IMR-90 (cell line): ENCODE data around the gene DTD1. TPM values are rescaled to one million over a fixed set of nuclear protein-coding genes. Genes with fewer than 3 reads are reported as not detected.

Experiments used
- ATAC-seq: fragments of 200-7000 bp; cut with Tn5 transposase; 2 replicates; pipeline ENCODE4 v1.9.1; 2020; ENCODE audit warnings: low read depth, mild to moderate bottlenecking, moderate library complexity
- BruUV-seq: library from RNA; stranded (reverse); fragments of 400-500 nt; replicated peaks from 2 replicates; lab custom pipeline; 2021; lab: Mats Ljungman, UMichigan
- CTCF ChIA-PET: fragments of 300-600 bp; formaldehyde crosslinking; extraction: SDS; loops from one replicate; lab custom pipeline; 2021; ENCODE audit warnings: antibody characterized with exemption; lab: Yijun Ruan, JAX
- POLR2A ChIA-PET: fragments of 300-600 bp; sonication (Branson Sonifier 250); formaldehyde crosslinking; loops from one replicate; lab custom pipeline; 2022; ENCODE audit warnings: antibody characterized with exemption; ENCODE audit not compliant: unreplicated experiment; lab: Charles Lee
- DNase-seq: peaks from one replicate; pipeline ENCODE4 v3.0.0; 2013
- H2AFZ ChIP-seq: replicated peaks from 2 replicates; pipeline ENCODE3; 2013; ENCODE audit warnings: low read length, mild to moderate bottlenecking; ENCODE audit not compliant: poor library complexity
- H2AK5ac ChIP-seq: 2 replicates; pipeline ENCODE4 v1.6.1; 2013; ENCODE audit warnings: low read depth, low read length, inconsistent platforms
- H2AK9ac ChIP-seq: replicated peaks from 2 replicates; pipeline ENCODE3; 2013; ENCODE audit warnings: mild to moderate bottlenecking, low read depth, low read length, moderate library complexity; ENCODE audit not compliant: poor library complexity
- H2BK120ac ChIP-seq: 2 replicates; pipeline ENCODE4 v1.6.1; 2013; ENCODE audit warnings: low read depth, low read length, inconsistent platforms
- H2BK15ac ChIP-seq: 3 replicates; pipeline ENCODE4 v1.6.1; 2013; ENCODE audit warnings: low read depth, low read length, inconsistent platforms
- H2BK20ac ChIP-seq: 2 replicates; pipeline ENCODE4 v1.6.1; 2013; ENCODE audit warnings: low read depth, mild to moderate bottlenecking, inconsistent platforms, low read length, moderate library complexity
- H2BK5ac ChIP-seq: 2 replicates; pipeline ENCODE4 v1.6.1; 2013; ENCODE audit warnings: mild to moderate bottlenecking, low read depth, low read length, inconsistent platforms; ENCODE audit not compliant: poor library complexity, severe bottlenecking
- H3K14ac ChIP-seq: replicated peaks from 2 replicates; pipeline ENCODE4 v1.6.1; 2013; ENCODE audit warnings: low read depth, low read length, inconsistent platforms
- H3K18ac ChIP-seq: 2 replicates; pipeline ENCODE4 v1.6.1; 2013; ENCODE audit warnings: low read depth, low read length, control low read depth
- H3K23ac ChIP-seq: 2 replicates; pipeline ENCODE4 v1.6.1; 2013; ENCODE audit warnings: low read depth, low read length, inconsistent platforms
- H3K27ac ChIP-seq: 2 replicates; pipeline ENCODE4 v1.5.1; 2013; ENCODE audit warnings: mild to moderate bottlenecking, control low read depth, low read length; ENCODE audit not compliant: insufficient read depth
- H3K27me3 ChIP-seq: 2 replicates; pipeline ENCODE4 v1.6.1; 2013; ENCODE audit warnings: low read length; ENCODE audit not compliant: control insufficient read depth, insufficient read depth
- H3K36me3 ChIP-seq: 2 replicates; pipeline ENCODE4 v1.6.1; 2013; ENCODE audit warnings: low read length, mixed read lengths; ENCODE audit not compliant: control insufficient read depth, insufficient read depth
- H3K4ac ChIP-seq: 2 replicates; pipeline ENCODE4 v1.6.1; 2013; ENCODE audit warnings: low read depth, low read length, inconsistent platforms
- H3K4me1 ChIP-seq: 2 replicates; pipeline ENCODE4 v1.6.1; 2013; ENCODE audit warnings: low read length, mixed read lengths; ENCODE audit not compliant: control insufficient read depth, insufficient read depth
- H3K4me2 ChIP-seq: 2 replicates; pipeline ENCODE4 v1.6.1; 2013; ENCODE audit warnings: low read depth, mild to moderate bottlenecking, control low read depth, low read length, moderate library complexity
- H3K4me3 ChIP-seq: 2 replicates; pipeline ENCODE4 v1.5.1; 2013; ENCODE audit warnings: low read depth, mild to moderate bottlenecking, control low read depth, low read length, moderate library complexity; ENCODE audit not compliant: insufficient read depth
- H3K56ac ChIP-seq: 2 replicates; pipeline ENCODE4 v1.6.1; 2013; ENCODE audit warnings: low read length, inconsistent platforms; ENCODE audit not compliant: insufficient read depth; ENCODE audit errors: extremely low read depth
- H3K79me1 ChIP-seq, 2 experiments: 2 replicates each; pipeline ENCODE4 v1.6.1; 2013; ENCODE audit warnings: low read length in 2 of 2, inconsistent platforms in 1 of 2, low read depth in 1 of 2
- H3K9ac ChIP-seq: 2 replicates; pipeline ENCODE4 v1.6.1; 2013; ENCODE audit warnings: low read depth, low read length, control low read depth
- H3K9me1 ChIP-seq: 2 replicates; pipeline ENCODE4 v1.6.1; 2013; ENCODE audit warnings: low read length, inconsistent platforms; ENCODE audit not compliant: insufficient read depth
- H3K9me3 ChIP-seq: 2 replicates; pipeline ENCODE4 v1.6.1; 2013; ENCODE audit warnings: low read length; ENCODE audit not compliant: control insufficient read depth, insufficient read depth
- H4K20me1 ChIP-seq: 2 replicates; pipeline ENCODE4 v1.6.1; 2013; ENCODE audit warnings: low read length, inconsistent platforms; ENCODE audit not compliant: insufficient read depth
- H4K5ac ChIP-seq: 2 replicates; pipeline ENCODE4 v1.6.1; 2013; ENCODE audit warnings: mild to moderate bottlenecking, low read depth, low read length, control low read depth
- H4K8ac ChIP-seq, 2 experiments: 2 replicates each; pipeline ENCODE4 v1.6.1; 2013; ENCODE audit warnings: low read depth in 2 of 2, low read length in 2 of 2, control low read depth in 1 of 2, inconsistent platforms in 1 of 2
- H4K91ac ChIP-seq: 2 replicates; pipeline ENCODE4 v1.6.1; 2013; ENCODE audit warnings: low read depth, low read length, inconsistent platforms; ENCODE audit not compliant: insufficient read depth
- BHLHE40 ChIP-seq: fragments of 150-350 bp; IDR thresholded peaks from 2 replicates; pipeline ENCODE4 v1.6.1; 2016; ENCODE audit warnings: mild to moderate bottlenecking, low read depth, low read length
- CEBPB ChIP-seq: IDR thresholded peaks from 2 replicates; pipeline ENCODE4 v1.6.1; 2012; ENCODE audit warnings: low read depth, low read length, improper control_type of control experiment
- CHD1 ChIP-seq: IDR thresholded peaks from 2 replicates; pipeline ENCODE4 v1.6.1; 2012; ENCODE audit warnings: low read depth, low read length, improper control_type of control experiment
- CTCF ChIP-seq: conservative IDR thresholded peaks from 2 replicates; pipeline ENCODE4 v1.5.1; 2012; ENCODE audit warnings: mild to moderate bottlenecking, low read depth, low read length, improper control_type of control experiment
- ELK1 ChIP-seq: fragments of 150-350 bp; IDR thresholded peaks from 2 replicates; pipeline ENCODE4 v1.6.1; 2016; ENCODE audit warnings: low read depth, mild to moderate bottlenecking, low read length, moderate library complexity, borderline replicate concordance
- FOS ChIP-seq: fragments of 150-350 bp; IDR thresholded peaks from 2 replicates; pipeline ENCODE4 v1.6.1; 2016; ENCODE audit warnings: low read depth, low read length
- MAFK ChIP-seq: IDR thresholded peaks from 2 replicates; pipeline ENCODE4 v1.6.1; 2012; ENCODE audit warnings: low read depth, low read length, improper control_type of control experiment
- MAZ ChIP-seq: IDR thresholded peaks from 2 replicates; pipeline ENCODE4 v1.6.1; 2012; ENCODE audit warnings: low read depth, mild to moderate bottlenecking, low read length, improper control_type of control experiment, moderate library complexity, borderline replicate concordance
- MXI1 ChIP-seq: IDR thresholded peaks from 2 replicates; pipeline ENCODE4 v1.6.1; 2012; ENCODE audit warnings: low read depth, mild to moderate bottlenecking, low read length, moderate library complexity, borderline replicate concordance
- NFE2L2 ChIP-seq: fragments of 150-350 bp; IDR thresholded peaks from 2 replicates; pipeline ENCODE4 v1.6.1; 2016; ENCODE audit warnings: low read depth, mild to moderate bottlenecking, low read length
- POLR2A ChIP-seq: IDR thresholded peaks from 2 replicates; pipeline ENCODE4 v1.6.1; 2012; ENCODE audit warnings: mild to moderate bottlenecking, low read depth, low read length
- RAD21 ChIP-seq: IDR thresholded peaks from 2 replicates; pipeline ENCODE4 v1.6.1; 2012; ENCODE audit warnings: low read length, improper control_type of control experiment
- RCOR1 ChIP-seq: IDR thresholded peaks from 2 replicates; pipeline ENCODE4 v1.6.1; 2012; ENCODE audit warnings: mild to moderate bottlenecking, low read length, improper control_type of control experiment; ENCODE audit not compliant: insufficient replicate concordance
- RFX5 ChIP-seq: IDR thresholded peaks from 2 replicates; pipeline ENCODE4 v1.8.0; 2012; ENCODE audit warnings: low read depth, mild to moderate bottlenecking, low read length, moderate library complexity
- SMC3 ChIP-seq: fragments of 150-350 bp; IDR thresholded peaks from 2 replicates; pipeline ENCODE4 v1.6.1; 2016; ENCODE audit warnings: low read depth, mild to moderate bottlenecking, antibody characterized with exemption, low read length, moderate library complexity
- WGBS, 2 experiments: methylation state at CpG; one replicate each; pipeline versions ENCODE4 v1.1.5 to v1.1.7; 2013; ENCODE audit warnings: missing lambda C conversion rate in 2 of 2; ENCODE audit not compliant: insufficient read length in 1 of 2; ENCODE audit errors: extremely low coverage in 2 of 2; 5-methylcytosine and 5-hydroxymethylcytosine counted together
- dilution Hi-C: fragments of 300-500 bp; cut with HindIII; formaldehyde crosslinking; loops from one replicate; pipeline ENCODE4 v1.14.3; 2018; ENCODE audit warnings: low sequenced_read_pairs; ENCODE audit not compliant: unreplicated experiment
- in situ Hi-C: fragments of 300-500 bp; cut with MboI; formaldehyde crosslinking; loops from 3 replicates; pipeline ENCODE4 v1.14.3; 2019; ENCODE audit warnings: low sequenced_read_pairs, inconsistent platforms, mixed read lengths
- intact Hi-C: fragments of 100-400 bp; cut with micrococcal nuclease; formaldehyde crosslinking; loops from 2 replicates; pipeline ENCODE4 v1.10.0; 2022
- polyA plus RNA-seq, 3 experiments: library from polyadenylated mRNA; depleted of rRNA; stranded (reverse); fragments of >200 nt; gene quantifications; 2 replicates each; pipeline ENCODE4 v1.2.3, GENCODE V29; 2012; ENCODE audit warnings: low replicate concordance in 1 of 3
- total RNA-seq: library from RNA; depleted of rRNA; stranded (reverse); fragments of >200 nt; gene quantifications from 2 replicates; pipeline ENCODE4 v1.2.3, GENCODE V29; 2012
- TF ChIP-seq, protein P1 (sequence below): fragments of 150-350 bp; IDR thresholded peaks from 2 replicates; pipeline ENCODE4 v1.6.1; 2017; ENCODE audit warnings: mild to moderate bottlenecking, antibody characterized with exemption, low read length, low read depth

The DTD1 gene
- total and polyA plus RNA-seq, 2 of the 4 experiments (the other 2 are of a cell fraction): 73.1 to 101 TPM

DNA sequence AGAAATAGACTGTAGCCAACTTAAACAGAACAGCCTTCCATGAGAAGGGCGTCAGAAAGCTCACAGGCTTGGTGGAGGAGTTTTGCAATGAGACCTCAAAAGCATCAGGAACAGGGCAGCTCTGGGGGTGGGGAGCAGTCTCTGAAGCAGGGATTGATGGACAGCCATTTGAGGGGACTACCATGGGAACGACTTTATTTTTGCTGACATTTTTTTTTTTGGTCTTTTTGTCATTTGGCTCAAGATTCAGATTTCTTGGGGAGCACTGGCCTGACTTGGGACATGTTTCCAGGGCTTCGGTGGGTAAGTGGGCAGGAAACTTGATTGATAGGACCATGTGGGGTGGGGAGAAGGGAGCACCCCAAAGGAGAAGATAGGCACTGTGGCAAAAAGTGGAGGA, 193.7 kb downstream of the DTD1 start:
- in situ Hi-C loops (no loop called here), dilution Hi-C loops (no loop called here), intact Hi-C loops (no loop called here)
- Histone ChIP-seq H3K18ac (no peak overlapping the region), H4K91ac (no peak overlapping the region), H3K4me3 (no peak overlapping the region), H3K23ac (no peak overlapping the region), H3K4me1 (no peaks in the 10 kb centered on the region), H3K56ac (no peak overlapping the region), H3K9me1 (no peaks in the 10 kb centered on the region), H4K5ac (no peak overlapping the region), H3K36me3 (no peaks in the 10 kb centered on the region), H2AFZ (no peak overlapping the region), H3K4me2 (no peak overlapping the region), H2BK120ac (no peak overlapping the region), H3K27ac (no peak overlapping the region), H3K27me3 (no peaks in the 10 kb centered on the region; the same call in 1 of the 2 replicates), H2AK9ac (no peak overlapping the region), H4K20me1 (no peaks in the 10 kb centered on the region), H3K14ac (no peak overlapping the region), H2BK20ac (no peak overlapping the region), H3K79me1 (no peaks in the 10 kb centered on the region), H2BK5ac (no peak overlapping the region), H2AK5ac (no peak overlapping the region), H3K4ac (no peak overlapping the region), H2BK15ac (no peak overlapping the region), H3K9ac (no peak overlapping the region), H4K8ac (no peak overlapping the region), H3K9me3 (no peaks in the 10 kb centered on the region)
- ChIA-PET CTCF (no interaction called here), POLR2A (no interaction called here)
- WGBS, 2 experiments: 25% methylated on average over 1 of the region's 3 CpGs; no CpG with 5 or more reads in 1 of the 2 experiments
- no peak for TF ChIP-seq MAZ
- no peak for TF ChIP-seq SMC3
- TF ChIP-seq CEBPB: no peak
- no peak for TF ChIP-seq RFX5
- no peak for TF ChIP-seq POLR2A
- TF ChIP-seq MXI1: no peak
- no peak for TF ChIP-seq MAFK
- TF ChIP-seq ELK1: no peak
- TF ChIP-seq BHLHE40: no peak
- TF ChIP-seq NFE2L2: no peak
- no peak for TF ChIP-seq RAD21
- TF ChIP-seq FOS: no peak
- no peak for TF ChIP-seq CTCF
- TF ChIP-seq, protein P1, sequence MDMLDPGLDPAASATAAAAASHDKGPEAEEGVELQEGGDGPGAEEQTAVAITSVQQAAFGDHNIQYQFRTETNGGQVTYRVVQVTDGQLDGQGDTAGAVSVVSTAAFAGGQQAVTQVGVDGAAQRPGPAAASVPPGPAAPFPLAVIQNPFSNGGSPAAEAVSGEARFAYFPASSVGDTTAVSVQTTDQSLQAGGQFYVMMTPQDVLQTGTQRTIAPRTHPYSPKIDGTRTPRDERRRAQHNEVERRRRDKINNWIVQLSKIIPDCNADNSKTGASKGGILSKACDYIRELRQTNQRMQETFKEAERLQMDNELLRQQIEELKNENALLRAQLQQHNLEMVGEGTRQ: no peak
- no peak for TF ChIP-seq CHD1
- TF ChIP-seq RCOR1: no peak
- ATAC-seq (no peak), DNase-seq (no peak)
- BruUV-seq: no TSS peak
